Measurements from ENCODE around the gene VAT1. TPM values are rescaled to one million over a fixed set of nuclear protein-coding genes. Genes with fewer than 3 reads are reported as not detected.
A peak's percentile ranks its signal among the peaks of the same experiment; 100 is the strongest.

The VAT1 gene
- total and polyA plus RNA-seq, 9 donors: 121 to 421 (median 327) TPM

DNA sequence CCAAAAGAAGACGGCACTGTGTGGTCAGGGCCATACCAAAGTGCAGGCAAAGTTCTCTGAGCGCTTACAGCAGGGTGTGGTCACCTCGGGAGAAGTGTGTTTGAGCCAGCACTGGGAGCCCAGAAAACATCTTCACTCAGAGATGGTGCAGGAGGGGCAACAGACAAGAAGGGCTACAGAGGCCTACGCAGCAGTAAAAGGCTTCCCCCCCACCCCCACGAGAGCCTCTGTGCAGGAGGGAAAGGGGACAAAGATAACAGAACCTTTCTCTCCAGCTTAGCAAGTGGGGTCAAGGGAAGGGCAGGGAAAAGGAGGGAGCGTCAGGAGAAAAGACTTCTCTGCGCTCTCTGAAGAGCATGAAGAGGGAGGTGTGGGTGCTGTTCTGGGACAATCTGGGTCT, 2.8 kb downstream of the VAT1 start:
- 7 to 14% (median 8%) methylated on average over 7 of the region's 7 CpGs for WGBS, 3 donors

DNA sequence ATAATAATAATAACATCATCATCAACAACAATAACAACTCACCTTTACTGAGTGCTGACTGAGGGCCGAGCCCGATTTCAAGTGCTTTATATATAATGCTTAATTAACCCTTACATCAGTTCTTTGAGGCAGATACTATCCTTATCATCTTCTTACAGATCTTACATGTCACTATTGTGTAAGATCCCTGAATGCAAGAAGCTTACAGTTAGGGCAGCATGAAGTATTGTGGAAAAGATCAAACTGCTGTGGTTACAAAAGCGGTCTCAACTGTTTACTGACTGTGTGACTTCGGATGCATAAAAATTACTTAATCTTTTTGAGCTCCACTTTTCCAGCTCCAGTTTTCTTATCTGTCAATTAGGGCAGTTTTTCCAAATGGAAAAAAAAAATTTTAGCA, 3.3 kb downstream of the VAT1 start:
- Histone ChIP-seq H3K4me3 (no peak overlapping the region), H3K36me3 (no peaks in the 10 kb centered on the region), H3K27ac (peak overlapping the region in 1 of 2 donors; percentile 90), H3K27me3 (no peaks in the 10 kb centered on the region), H3K9me3 (no peaks in the 10 kb centered on the region), H3K4me1 (ENCODE audit: insufficient read depth) (peaks cover 14% of the 10 kb centered on the region)
- WGBS, 3 donors: 36 to 38% (median 37%) methylated on average over 4 of the region's 4 CpGs
- intact Hi-C loops (cut with DNase I): no loop called here
- TF ChIP-seq, protein P1, sequence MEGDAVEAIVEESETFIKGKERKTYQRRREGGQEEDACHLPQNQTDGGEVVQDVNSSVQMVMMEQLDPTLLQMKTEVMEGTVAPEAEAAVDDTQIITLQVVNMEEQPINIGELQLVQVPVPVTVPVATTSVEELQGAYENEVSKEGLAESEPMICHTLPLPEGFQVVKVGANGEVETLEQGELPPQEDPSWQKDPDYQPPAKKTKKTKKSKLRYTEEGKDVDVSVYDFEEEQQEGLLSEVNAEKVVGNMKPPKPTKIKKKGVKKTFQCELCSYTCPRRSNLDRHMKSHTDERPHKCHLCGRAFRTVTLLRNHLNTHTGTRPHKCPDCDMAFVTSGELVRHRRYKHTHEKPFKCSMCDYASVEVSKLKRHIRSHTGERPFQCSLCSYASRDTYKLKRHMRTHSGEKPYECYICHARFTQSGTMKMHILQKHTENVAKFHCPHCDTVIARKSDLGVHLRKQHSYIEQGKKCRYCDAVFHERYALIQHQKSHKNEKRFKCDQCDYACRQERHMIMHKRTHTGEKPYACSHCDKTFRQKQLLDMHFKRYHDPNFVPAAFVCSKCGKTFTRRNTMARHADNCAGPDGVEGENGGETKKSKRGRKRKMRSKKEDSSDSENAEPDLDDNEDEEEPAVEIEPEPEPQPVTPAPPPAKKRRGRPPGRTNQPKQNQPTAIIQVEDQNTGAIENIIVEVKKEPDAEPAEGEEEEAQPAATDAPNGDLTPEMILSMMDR (IDR thresholded peaks at IDR 0.05): no peak
- TF ChIP-seq POLR2A (IDR thresholded peaks at IDR 0.05): no peak
- no peak for TF ChIP-seq EP300 (IDR thresholded peaks at IDR 0.05)
- no peak for DNase-seq

More for the DNA sequence above, 2.8 kb downstream of the VAT1 start:
- H3K4me3 ChIP-seq: no peak overlapping the region
- no peak for TF ChIP-seq POLR2A (IDR thresholded peaks at IDR 0.05)
- TF ChIP-seq EP300 (IDR thresholded peaks at IDR 0.05): no peak
- TF ChIP-seq, protein P1 (IDR thresholded peaks at IDR 0.05): no peak
- H3K4me1 ChIP-seq (ENCODE audit: insufficient read depth): peaks cover 14% of the 10 kb centered on the region
- no peaks in the 10 kb centered on the region for H3K36me3 ChIP-seq
- intact Hi-C loops (cut with DNase I): no loop called here
- H3K27ac ChIP-seq: peak overlapping the region; percentile 16 to 90
- no peaks in the 10 kb centered on the region for H3K27me3 ChIP-seq
- DNase-seq: peak in 3 of 5 donors; percentile 47 to 73 (median 56)
- H3K9me3 ChIP-seq: no peaks in the 10 kb centered on the region

DNA sequence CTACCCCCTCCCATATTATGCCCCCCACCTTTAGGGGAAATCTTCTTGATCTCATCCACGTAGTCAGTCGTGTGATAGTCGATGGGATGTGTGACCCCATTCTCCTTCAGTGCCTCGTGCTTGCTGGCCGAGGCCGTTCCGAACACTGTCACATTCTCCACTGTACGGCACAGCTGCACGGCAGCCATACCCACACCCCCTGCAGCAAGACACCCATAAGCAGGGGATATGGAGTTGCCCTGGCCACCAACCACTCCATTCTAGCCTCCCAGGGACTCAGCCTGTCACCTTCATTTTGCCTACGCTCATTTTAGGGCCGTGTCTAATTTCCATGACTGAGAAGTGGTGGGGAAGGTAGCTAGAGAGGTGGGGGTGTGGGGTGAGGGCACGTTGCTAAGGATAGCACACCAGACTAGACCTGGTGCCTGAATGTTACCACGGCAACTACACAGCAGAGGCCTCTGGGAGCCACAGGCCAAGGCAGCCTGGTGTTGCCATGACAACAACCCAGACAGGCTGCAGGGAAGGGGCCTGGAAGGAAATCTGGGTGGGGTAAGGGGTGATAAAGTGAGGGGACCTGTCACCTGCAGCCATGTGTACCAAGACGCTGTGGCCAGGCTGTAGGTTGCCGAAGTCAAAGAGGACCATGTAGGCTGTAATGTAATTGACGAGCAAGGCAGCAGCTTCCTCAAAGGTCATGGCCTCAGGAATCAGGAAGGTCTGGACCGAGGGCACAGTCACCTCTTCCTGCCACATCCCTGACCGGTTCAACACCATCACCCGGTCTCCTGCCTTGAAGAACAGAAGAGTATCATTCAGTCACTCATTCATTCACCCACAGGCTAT, 4.0 kb downstream of the VAT1 start:
- Histone ChIP-seq H3K36me3 (no peaks in the 10 kb centered on the region), H3K4me3 (no peak overlapping the region), H3K27ac (peak overlapping the region in 1 of 2 donors; percentile 90), H3K4me1 (ENCODE audit: insufficient read depth) (peaks cover 14% of the 10 kb centered on the region), H3K27me3 (no peaks in the 10 kb centered on the region), H3K9me3 (no peaks in the 10 kb centered on the region)
- DNase-seq: peak in 1 of 5 donors; percentile 42
- 68 to 74% (median 72%) methylated on average over 19 of the region's 19 CpGs for WGBS, 3 donors
- intact Hi-C loops (cut with DNase I): no loop called here
- TF ChIP-seq, protein P1 (IDR thresholded peaks at IDR 0.05): no peak
- TF ChIP-seq POLR2A (IDR thresholded peaks at IDR 0.05) (no peak), EP300 (IDR thresholded peaks at IDR 0.05) (no peak)

DNA sequence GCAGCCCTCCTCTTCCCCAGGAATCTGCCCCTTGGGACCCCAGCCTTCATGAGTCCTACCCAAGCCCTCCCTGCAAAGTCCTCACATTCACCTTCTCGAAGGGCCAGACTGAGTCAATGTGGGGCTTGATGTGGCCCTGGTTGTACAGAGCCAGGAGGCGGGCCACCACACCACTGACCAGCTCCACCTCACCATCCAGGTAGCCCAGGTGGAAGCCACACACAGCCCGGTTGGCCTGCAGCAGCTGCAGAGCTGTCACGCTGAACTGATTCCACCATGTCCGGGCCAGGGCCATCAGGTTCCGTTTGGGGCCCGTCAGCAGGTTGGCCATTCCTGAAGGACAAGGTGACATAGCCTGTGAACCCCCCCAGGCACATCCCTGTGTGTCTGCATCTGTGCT, 6.0 kb downstream of the VAT1 start:
- no peak for TF ChIP-seq EP300 (IDR thresholded peaks at IDR 0.05)
- TF ChIP-seq, protein P1 (IDR thresholded peaks at IDR 0.05): no peak
- no peak for TF ChIP-seq POLR2A (IDR thresholded peaks at IDR 0.05)
- WGBS, 3 donors: 84 to 88% (median 85%) methylated on average over 7 of the region's 7 CpGs
- H3K4me1 ChIP-seq (ENCODE audit: insufficient read depth): peaks cover 19% of the 10 kb centered on the region
- no peak overlapping the region for H3K4me3 ChIP-seq
- no peaks in the 10 kb centered on the region for H3K27me3 ChIP-seq
- H3K27ac ChIP-seq: no peak overlapping the region
- DNase-seq: no peak
- no peaks in the 10 kb centered on the region for H3K9me3 ChIP-seq
- no peaks in the 10 kb centered on the region for H3K36me3 ChIP-seq
- intact Hi-C loops (cut with DNase I): no loop called here

Measured in ovary (tissue), 9 donors.